SU-DHL-6 (cell line): Measurements from ENCODE around the gene ERGIC3.

Experiments used
- H2AFZ ChIP-seq: fragments of 200-600 bp; sonication (generic); 2 replicates; pipeline ENCODE4 v1.6.1; 2014; ENCODE audit warnings: low read depth, mild to moderate bottlenecking, moderate library complexity, mixed read lengths, antibody characterized with exemption, low read length; ENCODE audit not compliant: severe bottlenecking
- H3F3A ChIP-seq: fragments of 200-600 bp; shearing (Covaris generic); 2 replicates; pipeline ENCODE4 v1.6.0; 2016; ENCODE audit warnings: antibody characterized with exemption, mild to moderate bottlenecking; ENCODE audit not compliant: insufficient read depth
- H3K27ac ChIP-seq: fragments of 200-600 bp; sonication (generic); 2 replicates; pipeline ENCODE4 v1.5.1; 2016; ENCODE audit warnings: low read depth, mild to moderate bottlenecking, low read length, moderate library complexity, mixed read lengths
- H3K27me3 ChIP-seq: fragments of 200-600 bp; sonication (generic), shearing (Covaris generic); 2 replicates; pipeline ENCODE4 v1.6.0; 2014; ENCODE audit warnings: mild to moderate bottlenecking, low read length
- H3K36me3 ChIP-seq: fragments of 200-600 bp; sonication (generic); 2 replicates; pipeline ENCODE4 v1.6.1; 2014; ENCODE audit warnings: mild to moderate bottlenecking, low read length, mixed read lengths
- H3K4me2 ChIP-seq: fragments of 300-600, 200-600 bp; shearing (Covaris generic), sonication (generic); 2 replicates; pipeline ENCODE4 v1.6.0; 2014; ENCODE audit warnings: low read length, low read depth, mild to moderate bottlenecking; ENCODE audit not compliant: poor library complexity, severe bottlenecking
- H3K4me3 ChIP-seq: fragments of 200-600 bp; sonication (generic); 2 replicates; pipeline ENCODE4 v1.5.1; 2014; ENCODE audit warnings: antibody characterized with exemption, low read length, mild to moderate bottlenecking, mixed read lengths; ENCODE audit not compliant: insufficient read depth, poor library complexity, severe bottlenecking
- H3K79me2 ChIP-seq: fragments of 200-600 bp; sonication (generic); 2 replicates; pipeline ENCODE4 v1.6.1; 2014; ENCODE audit warnings: mild to moderate bottlenecking, low read length, moderate library complexity; ENCODE audit not compliant: insufficient read depth
- H3K9ac ChIP-seq: fragments of 200-600 bp; sonication (generic); 2 replicates; pipeline ENCODE4 v1.7.0; 2014; ENCODE audit warnings: mild to moderate bottlenecking, low read length
- H3K9me2 ChIP-seq: fragments of 200-600 bp; sonication (generic); replicated peaks from 2 replicates; pipeline ENCODE4 v1.6.1; 2014; ENCODE audit warnings: low read length; ENCODE audit not compliant: insufficient read depth
- H3K9me3 ChIP-seq: fragments of 200-600 bp; sonication (generic); 2 replicates; pipeline ENCODE4 v1.6.1; 2014; ENCODE audit warnings: low read length, mixed read lengths; ENCODE audit not compliant: insufficient read depth
- H4K20me1 ChIP-seq: fragments of 200-600 bp; sonication (generic); 2 replicates; pipeline ENCODE4 v1.6.1; 2014; ENCODE audit warnings: low read depth, mild to moderate bottlenecking, antibody characterized with exemption, low read length, moderate library complexity, mixed read lengths
- EZH2phosphoT487 ChIP-seq: fragments of 200-600 bp; sonication (generic), shearing (Covaris generic); conservative IDR thresholded peaks from 2 replicates; pipeline ENCODE4 v1.6.1; 2018; ENCODE audit warnings: mild to moderate bottlenecking, antibody characterized with exemption, low read length, moderate library complexity, mixed read lengths
- TF ChIP-seq, protein P1 (sequence below): fragments of 200-600 bp; sonication (generic); IDR thresholded peaks from one replicate; pipeline ENCODE4 v1.5.1; 2017; ENCODE audit warnings: antibody characterized with exemption, mild to moderate bottlenecking, low read length, moderate library complexity; ENCODE audit not compliant: insufficient read depth, poor library complexity, severe bottlenecking

Gene ERGIC3

GRCh38 chr20:35582741-35583404, 41.0 kb downstream of the ERGIC3 start:
- H2AFZ ChIP-seq, result no peak overlapping the region
- H3K9ac ChIP-seq, result no peak overlapping the region
- no peaks in the 10 kb centered on the region for H3K9me2 ChIP-seq
- H4K20me1 ChIP-seq, result no peaks in the 10 kb centered on the region
- no peaks in the 10 kb centered on the region for H3K9me3 ChIP-seq
- H3K27ac ChIP-seq, result no peak overlapping the region
- TF ChIP-seq, protein P1, sequence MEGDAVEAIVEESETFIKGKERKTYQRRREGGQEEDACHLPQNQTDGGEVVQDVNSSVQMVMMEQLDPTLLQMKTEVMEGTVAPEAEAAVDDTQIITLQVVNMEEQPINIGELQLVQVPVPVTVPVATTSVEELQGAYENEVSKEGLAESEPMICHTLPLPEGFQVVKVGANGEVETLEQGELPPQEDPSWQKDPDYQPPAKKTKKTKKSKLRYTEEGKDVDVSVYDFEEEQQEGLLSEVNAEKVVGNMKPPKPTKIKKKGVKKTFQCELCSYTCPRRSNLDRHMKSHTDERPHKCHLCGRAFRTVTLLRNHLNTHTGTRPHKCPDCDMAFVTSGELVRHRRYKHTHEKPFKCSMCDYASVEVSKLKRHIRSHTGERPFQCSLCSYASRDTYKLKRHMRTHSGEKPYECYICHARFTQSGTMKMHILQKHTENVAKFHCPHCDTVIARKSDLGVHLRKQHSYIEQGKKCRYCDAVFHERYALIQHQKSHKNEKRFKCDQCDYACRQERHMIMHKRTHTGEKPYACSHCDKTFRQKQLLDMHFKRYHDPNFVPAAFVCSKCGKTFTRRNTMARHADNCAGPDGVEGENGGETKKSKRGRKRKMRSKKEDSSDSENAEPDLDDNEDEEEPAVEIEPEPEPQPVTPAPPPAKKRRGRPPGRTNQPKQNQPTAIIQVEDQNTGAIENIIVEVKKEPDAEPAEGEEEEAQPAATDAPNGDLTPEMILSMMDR, result no peak
- TF ChIP-seq EZH2phosphoT487, result no peak
- no peak overlapping the region for H3K4me2 ChIP-seq
- no peaks in the 10 kb centered on the region for H3K27me3 ChIP-seq
- H3F3A ChIP-seq, result no peaks in the 10 kb centered on the region
- H3K36me3 ChIP-seq, result no peaks in the 10 kb centered on the region
- H3K79me2 ChIP-seq, result no peaks in the 10 kb centered on the region
- H3K4me3 ChIP-seq, result no peak overlapping the region

GRCh38 chr20:35583636-35584560, 42.0 kb downstream of the ERGIC3 start:
- no peak overlapping the region for H3K27ac ChIP-seq
- H3K36me3 ChIP-seq, result no peaks in the 10 kb centered on the region
- H3K27me3 ChIP-seq, result no peaks in the 10 kb centered on the region
- H3K9ac ChIP-seq, result no peak overlapping the region
- no peak overlapping the region for H3K4me2 ChIP-seq
- no peaks in the 10 kb centered on the region for H3F3A ChIP-seq
- H4K20me1 ChIP-seq, result no peaks in the 10 kb centered on the region
- no peak overlapping the region for H3K4me3 ChIP-seq
- H3K9me2 ChIP-seq, result no peaks in the 10 kb centered on the region
- H3K9me3 ChIP-seq, result no peaks in the 10 kb centered on the region
- H2AFZ ChIP-seq, result no peak overlapping the region
- H3K79me2 ChIP-seq, result no peaks in the 10 kb centered on the region
- TF ChIP-seq, protein P1, result no peak
- no peak for TF ChIP-seq EZH2phosphoT487

GRCh38 chr20:35586751-35587425, 45.0 kb downstream of the ERGIC3 start:
- H3K4me3 ChIP-seq, result no peak overlapping the region
- no peaks in the 10 kb centered on the region for H3K27me3 ChIP-seq
- no peak overlapping the region for H3K27ac ChIP-seq
- H3K9ac ChIP-seq, result no peak overlapping the region
- no peaks in the 10 kb centered on the region for H3F3A ChIP-seq
- no peaks in the 10 kb centered on the region for H3K9me2 ChIP-seq
- no peaks in the 10 kb centered on the region for H3K36me3 ChIP-seq
- TF ChIP-seq, protein P1, result no peak
- no peak for TF ChIP-seq EZH2phosphoT487
- H4K20me1 ChIP-seq, result no peaks in the 10 kb centered on the region
- H3K4me2 ChIP-seq, result no peak overlapping the region
- no peak overlapping the region for H2AFZ ChIP-seq
- no peaks in the 10 kb centered on the region for H3K79me2 ChIP-seq
- H3K9me3 ChIP-seq, result no peaks in the 10 kb centered on the region
